Measurements from ENCODE around the gene CCL7. TPM values are rescaled to one million over a fixed set of nuclear protein-coding genes. Genes with fewer than 3 reads are reported as not detected.

CCL7 gene
- total RNA-seq, 1 experiment from 2014 or later = not detected

- Mint-ChIP-seq H3K4me1 (ENCODE audit: low read depth, unreplicated experiment) (no peaks in the 10 kb centered on the region), H3K9me3 (ENCODE audit: unreplicated experiment) (no peaks in the 10 kb centered on the region), H3K27me3 (ENCODE audit: insufficient read depth, unreplicated experiment) (no peaks in the 10 kb centered on the region), H3K36me3 (ENCODE audit: insufficient read depth, unreplicated experiment) (no peaks in the 10 kb centered on the region), H3K4me3 (ENCODE audit: unreplicated experiment) (no peak overlapping the region), H3K27ac (ENCODE audit: unreplicated experiment) (no peak overlapping the region)
- ChIA-PET CTCF (interaction anchor here (1.2 to 1.7 kb wide), 3 partner anchors 56 to 105 kb away, joined by 4 to 14 read pairs (median 5); no protein-coding TSS in a partner anchor), POLR2A (no interaction called here)
- intact Hi-C loops (cut with micrococcal nuclease; ENCODE audit: unreplicated experiment) = loop anchor here (2.0 kb wide), 1 partner anchor 105 kb away; no protein-coding TSS in a partner anchor
- no peaks in the 10 kb centered on the region for H3K36me3 ChIP-seq (ENCODE audit: control insufficient read depth, insufficient read depth, low read length)
- H3K4me1 ChIP-seq = no peaks in the 10 kb centered on the region
- no peak overlapping the region for H3K4me3 ChIP-seq (ENCODE audit: low read depth, low read length)
- no peak for TF ChIP-seq CTCF (IDR thresholded peaks at IDR 0.05; ENCODE audit: insufficient read depth in 1 of 2, low read depth in 1 of 2, low read length in 1 of 2, severe bottlenecking in 1 of 2, unreplicated experiment in 1 of 2)
- H3K27me3 ChIP-seq (replicated peaks; ENCODE audit: control insufficient read depth, insufficient read depth, low read length) = no peaks in the 10 kb centered on the region; the same call in none of the 2 replicates
- no peaks in the 10 kb centered on the region for H3K9me3 ChIP-seq
- BruUV-seq (replicated peaks) = no TSS peak
- DNase-seq = no peak
Measured at GRCh38 chr17:34305606-34306005, 35.6 kb downstream of the CCL7 start.

- DNase-seq = peak in 1 of 2 experiments; percentile 5
- CTCF ChIA-PET = interaction anchor here (1.2 to 1.7 kb wide), 2 partner anchors 55 to 106 kb away, joined by 5 to 14 read pairs; no protein-coding TSS in a partner anchor
- H3K9me3 Mint-ChIP-seq (ENCODE audit: unreplicated experiment) = no peaks in the 10 kb centered on the region
Measured at GRCh38 chr17:34306466-34306865, 36.4 kb downstream of the CCL7 start.

GRCh38 chr17:34307110-34307509, 37.1 kb downstream of the CCL7 start:
- DNase-seq = no peak
- ChIA-PET CTCF (interaction anchor here (1.2 to 1.7 kb wide), 2 partner anchors 54 to 107 kb away, joined by 5 to 14 read pairs; no protein-coding TSS in a partner anchor), POLR2A (no interaction called here)
- no peaks in the 10 kb centered on the region for H3K36me3 Mint-ChIP-seq (ENCODE audit: insufficient read depth, unreplicated experiment)
- no peak for TF ChIP-seq CTCF (IDR thresholded peaks at IDR 0.05; ENCODE audit: insufficient read depth in 1 of 2, low read depth in 1 of 2, low read length in 1 of 2, severe bottlenecking in 1 of 2, unreplicated experiment in 1 of 2)
- no peaks in the 10 kb centered on the region for H3K9me3 Mint-ChIP-seq (ENCODE audit: unreplicated experiment)
- intact Hi-C loops (cut with micrococcal nuclease; ENCODE audit: unreplicated experiment) = loop anchor here (2.0 kb wide), 1 partner anchor 106 kb away; no protein-coding TSS in a partner anchor
- H3K4me3 Mint-ChIP-seq (ENCODE audit: unreplicated experiment) = no peak overlapping the region
- H3K27me3 Mint-ChIP-seq (ENCODE audit: insufficient read depth, unreplicated experiment) = no peaks in the 10 kb centered on the region
- Histone ChIP-seq H3K27me3 (replicated peaks; ENCODE audit: control insufficient read depth, insufficient read depth, low read length) (no peaks in the 10 kb centered on the region; the same call in none of the 2 replicates), H3K9me3 (no peaks in the 10 kb centered on the region), H3K36me3 (ENCODE audit: control insufficient read depth, insufficient read depth, low read length) (no peaks in the 10 kb centered on the region), H3K4me3 (ENCODE audit: low read depth, low read length) (no peak overlapping the region), H3K4me1 (no peaks in the 10 kb centered on the region)
- H3K4me1 Mint-ChIP-seq (ENCODE audit: low read depth, unreplicated experiment) = no peaks in the 10 kb centered on the region
- no peak overlapping the region for H3K27ac Mint-ChIP-seq (ENCODE audit: unreplicated experiment)
- no TSS peak for BruUV-seq (replicated peaks)

More at GRCh38 chr17:34306466-34306865, 36.4 kb downstream of the CCL7 start:
- no peaks in the 10 kb centered on the region for H3K36me3 ChIP-seq (ENCODE audit: control insufficient read depth, insufficient read depth, low read length)
- peak in 1 of 2 experiments; percentile 2 for TF ChIP-seq CTCF (IDR thresholded peaks at IDR 0.05; ENCODE audit: insufficient read depth in 1 of 2, low read depth in 1 of 2, low read length in 1 of 2, severe bottlenecking in 1 of 2, unreplicated experiment in 1 of 2)
- no peaks in the 10 kb centered on the region for H3K36me3 Mint-ChIP-seq (ENCODE audit: insufficient read depth, unreplicated experiment)
- no peaks in the 10 kb centered on the region for H3K9me3 ChIP-seq
- H3K4me1 ChIP-seq = no peaks in the 10 kb centered on the region
- H3K4me1 Mint-ChIP-seq (ENCODE audit: low read depth, unreplicated experiment) = no peaks in the 10 kb centered on the region
- H3K4me3 Mint-ChIP-seq (ENCODE audit: unreplicated experiment) = no peak overlapping the region
- no peak overlapping the region for H3K27ac Mint-ChIP-seq (ENCODE audit: unreplicated experiment)
- H3K27me3 Mint-ChIP-seq (ENCODE audit: insufficient read depth, unreplicated experiment) = no peaks in the 10 kb centered on the region
- no TSS peak for BruUV-seq (replicated peaks)
- POLR2A ChIA-PET = no interaction called here
- no peak overlapping the region for H3K4me3 ChIP-seq (ENCODE audit: low read depth, low read length)
- H3K27me3 ChIP-seq (replicated peaks; ENCODE audit: control insufficient read depth, insufficient read depth, low read length) = no peaks in the 10 kb centered on the region; the same call in none of the 2 replicates
- intact Hi-C loops (cut with micrococcal nuclease; ENCODE audit: unreplicated experiment) = loop anchor here (2.0 kb wide), 1 partner anchor 106 kb away; no protein-coding TSS in a partner anchor

Measured in Caco-2 (cell line).